ENCODE results near the gene ZCCHC12. TPM values are rescaled to one million over a fixed set of nuclear protein-coding genes. Genes with fewer than 3 reads are reported as not detected.

The ZCCHC12 gene
- total RNA-seq, 1 experiment from 2014 or later: 0.89 TPM

- ChIA-PET CTCF (interaction anchor here (1.1 kb wide), 1 partner anchor 15 kb away, joined by 8 read pairs; no protein-coding TSS in a partner anchor), POLR2A (no interaction called here), RAD21 (ENCODE audit: low non-redundant PET in 1 of 2, low total read pairs in 2 of 2, uncharacterized antibody in 2 of 2, unreplicated experiment in 2 of 2) (no interaction called here)
- H3K36me3 ChIP-seq (ENCODE audit: control insufficient read depth in 1 of 2, insufficient read depth in 2 of 2, low read length in 2 of 2): no peaks in the 10 kb centered on the region
- H4K20me1 ChIP-seq (ENCODE audit: insufficient read depth): no peaks in the 10 kb centered on the region
- H3K9me2 ChIP-seq (ENCODE audit: insufficient read depth): no peaks in the 10 kb centered on the region
- H3K4me1 ChIP-seq (ENCODE audit: control insufficient read depth in 1 of 2, insufficient read depth in 2 of 2, low read length in 2 of 2): peaks cover 0 to 12% of the 10 kb centered on the region in 2 experiments; a peak in 2 of 4 replicates
- intact Hi-C loops (cut with micrococcal nuclease): no loop called here
- TF ChIP-seq POLR2A (IDR thresholded peaks at IDR 0.05; ENCODE audit: borderline replicate concordance, extremely low read depth, insufficient read depth, insufficient read length) (no peak), ZBTB33 (IDR thresholded peaks at IDR 0.05; ENCODE audit: extremely low read depth, insufficient replicate concordance, low read length) (no peak), JUND (IDR thresholded peaks at IDR 0.05) (no peak)
- ATAC-seq (no peak), DNase-seq (ENCODE audit: low read depth, low spot score) (no peak)
- H3K27ac ChIP-seq (ENCODE audit: low read depth, low read length): no peak overlapping the region
- no TSS peak for BruUV-seq (replicated peaks)
- H3K9me3 ChIP-seq (ENCODE audit: control insufficient read depth in 1 of 2, insufficient read depth in 1 of 2, low read depth in 1 of 2, low read length in 2 of 2): no peaks in the 10 kb centered on the region
- no peaks in the 10 kb centered on the region for H3K79me2 ChIP-seq (ENCODE audit: insufficient read depth, low read length)
- H3K9ac ChIP-seq (ENCODE audit: low read length): no peak overlapping the region
- peak overlapping the region; percentile 15 for H2AFZ ChIP-seq (ENCODE audit: low read depth, low read length, poor library complexity, severe bottlenecking)
- no peaks in the 10 kb centered on the region for H3K27me3 ChIP-seq (ENCODE audit: insufficient read depth, low read length)
- peak overlapping the region; percentile 33 to 50 for H3K4me3 ChIP-seq (replicated peaks in 1 of 2; ENCODE audit: low read depth in 1 of 2, low read length in 2 of 2)
- peak overlapping the region; percentile 82 for H3K4me2 ChIP-seq (ENCODE audit: low read length)
Measured at GRCh38 chrX:118824173-118824730, 628 bp downstream of the ZCCHC12 start.

GRCh38 chrX:118825227-118825626, 1.6 kb downstream of the ZCCHC12 start:
- Histone ChIP-seq H3K9me2 (ENCODE audit: insufficient read depth) (no peaks in the 10 kb centered on the region), H3K36me3 (ENCODE audit: control insufficient read depth in 1 of 2, insufficient read depth in 2 of 2, low read length in 2 of 2) (no peaks in the 10 kb centered on the region), H3K27me3 (ENCODE audit: insufficient read depth, low read length) (no peaks in the 10 kb centered on the region), H3K4me2 (ENCODE audit: low read length) (no peak overlapping the region), H3K27ac (ENCODE audit: low read depth, low read length) (no peak overlapping the region), H3K9me3 (ENCODE audit: control insufficient read depth in 1 of 2, insufficient read depth in 1 of 2, low read depth in 1 of 2, low read length in 2 of 2) (no peaks in the 10 kb centered on the region), H3K4me3 (replicated peaks in 1 of 2; ENCODE audit: low read depth in 1 of 2, low read length in 2 of 2) (no peak overlapping the region), H2AFZ (ENCODE audit: low read depth, low read length, poor library complexity, severe bottlenecking) (no peak overlapping the region), H3K9ac (ENCODE audit: low read length) (no peak overlapping the region), H4K20me1 (ENCODE audit: insufficient read depth) (no peaks in the 10 kb centered on the region), H3K4me1 (ENCODE audit: control insufficient read depth in 1 of 2, insufficient read depth in 2 of 2, low read length in 2 of 2) (peaks cover 0 to 12% of the 10 kb centered on the region in 2 experiments; a peak in 2 of 4 replicates), H3K79me2 (ENCODE audit: insufficient read depth, low read length) (no peaks in the 10 kb centered on the region)
- intact Hi-C loops (cut with micrococcal nuclease): no loop called here
- no peak for TF ChIP-seq YY1 (IDR thresholded peaks at IDR 0.05; ENCODE audit: extremely low read depth, insufficient replicate concordance, low read depth, low read length)
- TF ChIP-seq ZFX (IDR thresholded peaks at IDR 0.05): no peak
- TF ChIP-seq ZNF274 (IDR thresholded peaks at IDR 0.05; ENCODE audit: low read depth, low read length): no peak
- TF ChIP-seq EZH2phosphoT487 (IDR thresholded peaks at IDR 0.05; ENCODE audit: borderline replicate concordance): no peak
- no peak for TF ChIP-seq CBX3 (IDR thresholded peaks at IDR 0.05; ENCODE audit: low read depth)
- RAD21 ChIA-PET (ENCODE audit: low non-redundant PET in 1 of 2, low total read pairs in 2 of 2, uncharacterized antibody in 2 of 2, unreplicated experiment in 2 of 2): no interaction called here
- DNase-seq (ENCODE audit: low read depth, low spot score) (no peak), ATAC-seq (no peak)
- CTCF ChIA-PET: no interaction called here
- POLR2A ChIA-PET: no interaction called here
- no TSS peak for BruUV-seq (replicated peaks)

Measured in HCT116 (cell line).